GM12878 (cell line): ENCODE measurements around the gene TXNL4A. TPM values are rescaled to one million over a fixed set of nuclear protein-coding genes. Genes with fewer than 3 reads are reported as not detected.
"Not testable (repeated sequence)": the region's sequence is repeated elsewhere in the genome, so short reads cannot be mapped to it uniquely, and the experiment has no call there.

Experiments used
- ATAC-seq: fragments of 200-7000 bp; cut with Tn5 transposase; 3 replicates; pipeline ENCODE4 v1.9.1; 2020; ENCODE audit warnings: mild to moderate bottlenecking, moderate library complexity
- BruUV-seq: library from RNA; stranded (reverse); fragments of 400-500 nt; replicated peaks from 2 replicates; lab custom pipeline; 2021; lab: Mats Ljungman, UMichigan
- CTCF ChIA-PET: fragments of 300-600 bp; sonication (Branson Sonifier 250); formaldehyde crosslinking; extraction: SDS; loops from one replicate; lab custom pipeline; 2021; ENCODE audit warnings: inconsistent platforms; lab: Yijun Ruan, JAX
- POLR2A ChIA-PET: fragments of 350-600 bp; formaldehyde crosslinking; extraction: SDS; loops from one replicate; lab custom pipeline; 2021; ENCODE audit warnings: inconsistent platforms; lab: Charles Lee
- RAD21 ChIA-PET: fragments of 300-600 bp; sonication (Branson Sonifier 250); formaldehyde crosslinking; loops from one replicate; lab custom pipeline; 2023; ENCODE audit warnings: antibody characterized with exemption; ENCODE audit not compliant: unreplicated experiment; lab: Charles Lee
- SMC1A ChIA-PET: fragments of 300-600 bp; sonication (Branson Sonifier 250); formaldehyde crosslinking; loops from one replicate; lab custom pipeline; 2023; ENCODE audit not compliant: unreplicated experiment, uncharacterized antibody; lab: Charles Lee
- DNase-seq: peaks from one replicate; pipeline ENCODE4 v3.0.0-alpha.2; 2011; ENCODE audit warnings: low read depth, low spot score
- FAIRE-seq: peaks from 3 replicates; lab custom pipeline; 2011; peaks lifted over from hg19 to GRCh38; lab: Jason Lieb, UNC
- H2AFZ ChIP-seq: 2 replicates; pipeline ENCODE4 v1.6.0; 2011; ENCODE audit warnings: low read depth, low read length, control low read depth; ENCODE audit not compliant: control insufficient read depth
- H3K27ac ChIP-seq: 2 replicates; pipeline ENCODE4 v1.5.1; 2011; ENCODE audit warnings: control low read depth; ENCODE audit not compliant: control insufficient read depth, insufficient read depth
- H3K27me3 ChIP-seq, 2 experiments: replicated peaks in 1 of 2; 2 replicates each; pipeline versions ENCODE4 v1.6.0 to v1.6.1; 2011; ENCODE audit warnings: low read length in 1 of 2; ENCODE audit not compliant: control insufficient read depth in 2 of 2, insufficient read depth in 2 of 2
- H3K36me3 ChIP-seq, 2 experiments: 2 replicates each; pipeline ENCODE4 v1.5.1; 2011; ENCODE audit warnings: low read length in 1 of 2; ENCODE audit not compliant: control insufficient read depth in 2 of 2, insufficient read depth in 2 of 2
- H3K4me1 ChIP-seq: 2 replicates; pipeline ENCODE4 v1.6.1; 2011; ENCODE audit warnings: mild to moderate bottlenecking, low read length, moderate library complexity, mixed read lengths; ENCODE audit not compliant: control insufficient read depth, insufficient read depth
- H3K4me2 ChIP-seq: 2 replicates; pipeline ENCODE4 v1.6.0; 2011; ENCODE audit warnings: control low read depth; ENCODE audit not compliant: control insufficient read depth, insufficient read depth
- H3K4me3 ChIP-seq: fragments of 200-600 bp; sonication (generic); 2 replicates; pipeline ENCODE4 v1.5.1; 2016
- H3K79me2 ChIP-seq: 2 replicates; pipeline ENCODE4 v1.6.0; 2011; ENCODE audit warnings: low read length; ENCODE audit not compliant: control insufficient read depth, insufficient read depth
- H3K9ac ChIP-seq: 2 replicates; pipeline ENCODE4 v1.8.0; 2011; ENCODE audit warnings: low read length, control low read depth, mixed read lengths; ENCODE audit not compliant: control insufficient read depth, insufficient read depth
- H3K9me3 ChIP-seq: replicated peaks from 3 replicates; pipeline ENCODE4 v1.5.1; 2011; ENCODE audit warnings: mild to moderate bottlenecking, low read length; ENCODE audit not compliant: control insufficient read depth, insufficient read depth
- H4K20me1 ChIP-seq: 2 replicates; pipeline ENCODE4 v1.6.0; 2011; ENCODE audit not compliant: control insufficient read depth, insufficient read depth
- BHLHE40 ChIP-seq, 2 experiments: fragments of 450-650 bp in 1 of 2; IDR thresholded peaks; 2 replicates each; pipeline ENCODE4 v1.6.1; 2011 to 2017; ENCODE audit warnings: low read depth in 2 of 2, borderline replicate concordance in 1 of 2, improper control_type of control experiment in 1 of 2, low read length in 1 of 2, mild to moderate bottlenecking in 1 of 2
- WGBS: methylation state at CpG from one replicate; pipeline ENCODE4 v1.1.6; 2016; ENCODE audit warnings: low lambda C conversion rate; ENCODE audit not compliant: insufficient replicate concordance, insufficient coverage; ENCODE audit errors: missing lambda C conversion rate; 5-methylcytosine and 5-hydroxymethylcytosine counted together
- in situ Hi-C: fragments of 300-500 bp; cut with MboI; formaldehyde crosslinking; loops from 9 replicates; pipeline ENCODE4 v1.14.3; 2018; ENCODE audit warnings: mixed read lengths
- intact Hi-C: fragments of 100-400 bp; cut with micrococcal nuclease; formaldehyde crosslinking; loops from one replicate; pipeline ENCODE4 v1.14.2; 2022; ENCODE audit not compliant: unreplicated experiment
- polyA plus RNA-seq, 11 experiments: library from polyadenylated mRNA; depleted of rRNA in 4 of 11; unstranded in 6 of 11; stranded (reverse) in 5 of 11; fragments of >200 nt; fragmentation: Nextera tagmentation in 4 of 11; fragmentation: Illumina TruSeq in 1 of 11; extraction: Ambion mirVana in 4 of 11; extraction: Trizol in 1 of 11; gene quantifications; 1 replicate in 1 of 11; 2 replicates in 10 of 11; pipeline versions ENCODE4 v1.2.1 to v1.2.3, GENCODE V29; 2011 to 2016; ENCODE audit warnings: inconsistent platforms in 2 of 11, missing spikeins in 2 of 11, low read depth in 1 of 11
- total RNA-seq, 4 experiments: library from RNA; depleted of rRNA in 3 of 4; stranded (reverse); fragments of >200 nt in 3 of 4; fragmentation: Illumina TruSeq in 1 of 4; extraction: Trizol in 1 of 4; gene quantifications; 2 replicates each; pipeline versions ENCODE4 v1.2.1 to v1.2.3, GENCODE V29; 2013 to 2021
- TF ChIP-seq, protein P1 (sequence below): IDR thresholded peaks from 2 replicates; pipeline ENCODE4 v1.6.1; 2011; ENCODE audit warnings: low read depth, mild to moderate bottlenecking, low read length, moderate library complexity, borderline replicate concordance; ENCODE audit errors: extremely low read depth

The TXNL4A gene
- total and polyA plus RNA-seq, 10 of the 15 experiments (the other 5 are each of a cell fraction or from before 2014, with no cell fraction given): 38.4 to 329 (median 128) TPM

DNA sequence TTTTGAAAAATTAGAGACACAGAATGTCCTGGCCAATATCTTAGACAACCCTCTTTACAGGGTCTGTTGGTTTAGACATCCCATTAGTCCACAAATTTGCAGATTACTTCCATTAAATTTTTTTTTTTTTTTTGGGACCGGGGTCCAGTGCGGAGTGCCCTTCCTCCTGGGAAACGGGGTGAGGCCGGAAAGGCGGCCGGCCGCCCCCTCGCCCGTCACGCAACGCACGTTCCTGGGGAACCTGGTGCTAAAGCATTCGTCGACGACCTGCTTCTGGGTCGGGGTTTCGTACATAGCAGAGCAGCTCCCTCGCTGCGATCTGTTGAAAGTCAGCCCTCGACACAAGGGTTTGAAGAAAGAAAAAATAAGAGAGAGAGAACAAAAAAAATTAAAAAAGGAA, 24.4 kb upstream of the TXNL4A start:
- BruUV-seq: no TSS peak
- ATAC-seq (no peak), DNase-seq (no peak), FAIRE-seq (no peak)
- intact Hi-C loops: no loop called here
- Histone ChIP-seq H2AFZ (no peak overlapping the region), H3K9me3 (no peaks in the 10 kb centered on the region; the same call in 2 of the 3 replicates), H4K20me1 (no peaks in the 10 kb centered on the region), H3K79me2 (no peaks in the 10 kb centered on the region), H3K4me1 (no peaks in the 10 kb centered on the region), H3K4me3 (no peak overlapping the region), H3K27me3 (no peaks in the 10 kb centered on the region), H3K36me3 (no peaks in the 10 kb centered on the region), H3K4me2 (no peak overlapping the region), H3K27ac (no peak overlapping the region), H3K9ac (no peak overlapping the region)
- 90% methylated on average over 18 of the region's 20 CpGs for WGBS
- in situ Hi-C loops: no loop called here
- CTCF ChIA-PET: no interaction called here
- POLR2A ChIA-PET: interaction anchor here (0.7 kb wide), 1 partner anchor 1960 kb away, joined by 6 read pairs; no protein-coding TSS in a partner anchor
- TF ChIP-seq BHLHE40 (IDR thresholded peaks at IDR 0.05; ENCODE audit: borderline replicate concordance in 1 of 2, low read depth in 2 of 2, low read length in 1 of 2): no peak
- TF ChIP-seq, protein P1, sequence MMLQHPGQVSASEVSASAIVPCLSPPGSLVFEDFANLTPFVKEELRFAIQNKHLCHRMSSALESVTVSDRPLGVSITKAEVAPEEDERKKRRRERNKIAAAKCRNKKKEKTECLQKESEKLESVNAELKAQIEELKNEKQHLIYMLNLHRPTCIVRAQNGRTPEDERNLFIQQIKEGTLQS: no peak
- RAD21 ChIA-PET: no interaction called here
- SMC1A ChIA-PET: no interaction called here

DNA sequence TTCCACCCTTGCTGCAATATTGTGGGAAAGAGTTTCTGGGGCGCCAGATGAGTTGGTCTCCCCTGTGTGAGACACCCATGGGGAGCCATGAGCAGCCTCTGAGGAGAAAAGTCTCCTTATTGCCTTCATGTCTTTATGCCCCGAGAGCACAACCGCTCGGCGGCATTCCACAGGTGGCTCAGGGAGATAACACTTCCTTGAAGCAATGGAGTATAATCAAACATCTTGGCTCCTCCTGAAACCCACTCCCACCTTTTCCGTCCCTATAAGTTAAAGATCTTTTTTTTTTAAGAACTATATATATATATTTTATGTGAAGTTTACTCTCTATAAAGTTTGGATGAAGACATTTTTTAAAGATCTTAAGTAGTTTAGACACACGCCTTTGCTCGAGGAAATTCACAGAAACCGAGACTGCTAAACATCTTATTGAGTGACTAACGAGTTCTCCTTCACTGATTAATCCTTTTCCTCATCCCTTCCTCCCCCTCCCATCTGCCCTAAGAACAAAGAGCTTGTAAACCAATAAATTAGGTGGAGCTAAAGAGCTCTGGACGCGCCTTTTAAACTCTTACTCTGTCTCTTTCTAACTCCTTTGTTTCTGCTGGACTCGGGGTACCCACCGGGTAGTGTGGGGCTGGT, 23.3 kb upstream of the TXNL4A start:
- BruUV-seq, in situ Hi-C loops, ATAC-seq, POLR2A ChIA-PET, H3K4me3 ChIP-seq, SMC1A ChIA-PET, H3K4me2 ChIP-seq, H2AFZ ChIP-seq, CTCF ChIA-PET, H4K20me1 ChIP-seq, H3K36me3 ChIP-seq, H3K9me3 ChIP-seq, H3K27me3 ChIP-seq, H3K4me1 ChIP-seq, H3K27ac ChIP-seq, RAD21 ChIA-PET, H3K9ac ChIP-seq, intact Hi-C loops, DNase-seq, FAIRE-seq, H3K79me2 ChIP-seq: not testable (repeated sequence)
- 72% methylated on average over 14 of the region's 14 CpGs for WGBS
